ENCODE results near the gene ANKS6.

DNA sequence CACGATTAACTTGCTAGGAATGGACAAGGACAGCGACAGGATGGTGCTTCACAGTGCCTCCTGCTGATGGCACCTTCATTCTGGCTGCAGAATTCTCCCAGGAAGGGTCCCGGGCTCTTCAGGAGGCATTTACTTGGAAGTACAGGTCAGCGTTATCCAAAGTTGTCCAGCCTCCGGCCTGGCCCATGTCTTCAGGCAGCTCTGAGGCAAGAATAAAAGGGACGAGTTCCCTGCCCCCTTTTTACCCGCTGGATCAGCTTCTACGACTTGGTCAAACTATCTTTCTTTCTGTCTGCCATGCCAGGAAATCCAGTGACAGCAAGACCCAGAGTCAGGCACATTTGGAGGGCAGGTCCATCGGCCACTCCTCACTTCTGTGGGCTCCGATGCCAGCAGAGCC, 64.3 kb downstream of the ANKS6 start:
- TF ChIP-seq TAF1 (IDR thresholded peaks at IDR 0.05; ENCODE audit: low read depth, low read length) (no peak), SPI1 (IDR thresholded peaks at IDR 0.05; ENCODE audit: low read depth, low read length) (no peak), POLR2AphosphoS5 (IDR thresholded peaks at IDR 0.05; ENCODE audit: low read depth, low read length) (no peak), POLR2A (IDR thresholded peaks at IDR 0.05; ENCODE audit: low read depth, low read length) (no peak), PAX5 (IDR thresholded peaks at IDR 0.05; ENCODE audit: insufficient read depth, low read length, severe bottlenecking) (no peak), POU2F2 (IDR thresholded peaks at IDR 0.05; ENCODE audit: low read depth, low read length) (no peak)
